Measurements from ENCODE around the gene OR10A3.

OR10A3 gene

GRCh38 chr11:7931168-7931567 lies 10.3 kb downstream of the OR10A3 start, which contains the start of gene OR10A6:
TSS of gene OR10A6 (minus strand) at chr11:7931268. CDS start at chr11:7928662, 2,606 bp downstream.
- DNase-seq, result no peak

GRCh38 chr11:7927635-7928034 lies 13.9 kb downstream of the OR10A3 start:
- DNase-seq, result no peak

GRCh38 chr11:7924536-7924935 lies 17.0 kb downstream of the OR10A3 start:
- DNase-seq, result no peak

- DNase-seq, result no peak
Observed at GRCh38 chr11:7918141-7918540, 23.4 kb downstream of the OR10A3 start.

- no peak for DNase-seq
Observed at GRCh38 chr11:7911011-7911410, 30.5 kb downstream of the OR10A3 start.

GRCh38 chr11:7910286-7910788 lies 31.2 kb downstream of the OR10A3 start:
- DNase-seq, result no peak

GRCh38 chr11:7909585-7910285 lies 31.8 kb downstream of the OR10A3 start:
- DNase-seq, result no peak

- no peak for DNase-seq
Observed at GRCh38 chr11:7907121-7907520, 34.4 kb downstream of the OR10A3 start.

GRCh38 chr11:7906481-7906880 lies 35.0 kb downstream of the OR10A3 start:
- DNase-seq, result no peak

GRCh38 chr11:7905961-7906429 lies 35.5 kb downstream of the OR10A3 start:
- DNase-seq, result no peak

- DNase-seq, result no peak
Observed at GRCh38 chr11:7905549-7905948, 36.0 kb downstream of the OR10A3 start.

GRCh38 chr11:7904917-7905316 lies 36.6 kb downstream of the OR10A3 start:
- no peak for DNase-seq

GRCh38 chr11:7903940-7904339 lies 37.6 kb downstream of the OR10A3 start:
- no peak for DNase-seq

GRCh38 chr11:7901319-7901854 lies 40.1 kb downstream of the OR10A3 start:
- DNase-seq, result no peak

- DNase-seq, result no peak
Observed at GRCh38 chr11:7900686-7901085, 40.8 kb downstream of the OR10A3 start.

- DNase-seq, result no peak
Observed at GRCh38 chr11:7899418-7899817, 42.1 kb downstream of the OR10A3 start.

GRCh38 chr11:7898666-7899283 lies 42.7 kb downstream of the OR10A3 start:
- DNase-seq, result no peak

GRCh38 chr11:7896009-7896785 lies 45.3 kb downstream of the OR10A3 start:
- DNase-seq, result no peak

- DNase-seq, result no peak
Observed at GRCh38 chr11:7894251-7894650, 47.3 kb downstream of the OR10A3 start.

GRCh38 chr11:7893796-7894195 lies 47.7 kb downstream of the OR10A3 start:
- DNase-seq, result no peak

- peak; percentile 18 to 22 for DNase-seq
Observed at GRCh38 chr11:7892840-7893254, 48.7 kb downstream of the OR10A3 start.

- DNase-seq, result no peak
Observed at GRCh38 chr11:7892059-7892699, 49.3 kb downstream of the OR10A3 start.

Measured in activated T-cell treated with anti-CD3 and anti-CD28 coated beads, Interleukin-2, amount 50 U/mL, for 48 hours (primary cell).